Body of pancreas (tissue), 4 donors: ENCODE data around the gene HS6ST2. TPM values are rescaled to one million over a fixed set of nuclear protein-coding genes. Genes with fewer than 3 reads are reported as not detected.

Experiments used
- ATAC-seq: fragments of 150-250 bp; one replicate; pipeline ENCODE4 v1.9.1; 2016
- DNase-seq, 4 donors: peaks; one replicate each; pipeline ENCODE4 v3.0.0-alpha.2; 2019
- H3K27ac ChIP-seq, 4 donors: fragments of 200-600 bp; sonication (generic); 1 replicate in 3 of 4; 2 replicates in 1 of 4; pipeline versions ENCODE4 v1.5.1 to v1.6.1; 2016 to 2019; ENCODE audit warnings: mild to moderate bottlenecking in 1 of 4, mixed read lengths in 1 of 4, moderate library complexity in 1 of 4
- H3K27me3 ChIP-seq, 2 donors: fragments of 200-600 bp; sonication (generic); one replicate each; pipeline ENCODE4 v1.6.0; 2016; ENCODE audit warnings: mild to moderate bottlenecking in 1 of 2
- H3K36me3 ChIP-seq, 2 donors: fragments of 200-600 bp; sonication (generic); replicated peaks in 1 of 2; 2 replicates each; pipeline ENCODE4 v1.5.1; 2016; ENCODE audit warnings: low read depth in 2 of 2; ENCODE audit not compliant: insufficient read depth in 1 of 2
- H3K4me1 ChIP-seq: fragments of 200-600 bp; sonication (generic); one replicate; pipeline ENCODE4 v1.6.0; 2016
- H3K4me3 ChIP-seq, 2 donors: fragments of 200-600 bp; sonication (generic); 1 replicate in 1 of 2; 2 replicates in 1 of 2; pipeline ENCODE4 v1.5.1; 2016 to 2019
- H3K9me3 ChIP-seq, 3 donors: fragments of 200-600 bp; sonication (generic); 1 replicate in 2 of 3; 2 replicates in 1 of 3; pipeline ENCODE4 v1.5.1; 2016
- POLR2A ChIP-seq, 3 donors: fragments of 450-650 bp; IDR thresholded peaks; one replicate each; pipeline ENCODE4 v1.6.1; 2016; ENCODE audit warnings: antibody characterized with exemption in 3 of 3, mild to moderate bottlenecking in 2 of 3
- WGBS, 2 donors: methylation state at CpG; one replicate each; pipeline ENCODE4 v1.1.5; 2017; 5-methylcytosine and 5-hydroxymethylcytosine counted together
- intact Hi-C: fragments of 100-400 bp; cut with DNase I; formaldehyde crosslinking; loops from one replicate; pipeline ENCODE4 v1.15.1; 2023
- total RNA-seq, 2 donors: library from RNA; depleted of rRNA; stranded (reverse); fragments of >200 nt; gene quantifications; one replicate each; pipeline ENCODE4 v1.1.0, GENCODE V29; 2016
- TF ChIP-seq, protein P1 (sequence below), 7 experiments: fragments of 450-650 bp in 4 of 7; fragments of 200-600 bp in 3 of 7; sonication (generic) in 3 of 7; IDR thresholded peaks; one replicate each; pipeline ENCODE4 v1.5.1; 2016 to 2019; ENCODE audit warnings: antibody characterized with exemption in 7 of 7

The HS6ST2 gene
- total RNA-seq, 2 donors from 2014 or later: 2.6 to 5.3 TPM

DNA sequence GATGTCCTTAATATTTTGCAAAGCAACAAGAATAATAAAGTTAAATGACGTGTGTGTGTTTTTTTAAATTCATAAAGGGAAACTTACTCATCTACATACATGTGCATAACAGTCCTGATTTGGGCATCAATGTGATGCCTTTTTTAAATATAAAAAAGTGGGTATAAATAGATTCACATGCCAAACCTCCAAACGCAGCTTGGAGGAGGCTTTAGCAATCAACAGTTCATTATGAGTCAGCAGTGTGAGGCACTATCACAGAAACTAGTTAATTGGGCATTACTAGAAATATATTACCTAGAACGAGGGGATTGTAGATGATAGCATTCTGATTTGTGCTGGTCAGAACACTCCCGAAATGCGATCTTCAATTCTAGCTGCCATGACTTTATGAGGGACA, 115.1 kb downstream of the HS6ST2 start:
- DNase-seq (no peak), ATAC-seq (no peak)
- intact Hi-C loops: no loop called here
- no peaks in the 10 kb centered on the region for H3K4me1 ChIP-seq
- H3K4me3 ChIP-seq: no peak overlapping the region
- H3K36me3 ChIP-seq: no peaks in the 10 kb centered on the region
- no peaks in the 10 kb centered on the region for H3K9me3 ChIP-seq
- H3K27me3 ChIP-seq: no peaks in the 10 kb centered on the region
- H3K27ac ChIP-seq: no peak overlapping the region
- no peak for TF ChIP-seq POLR2A (IDR thresholded peaks at IDR 0.05)
- TF ChIP-seq, protein P1, sequence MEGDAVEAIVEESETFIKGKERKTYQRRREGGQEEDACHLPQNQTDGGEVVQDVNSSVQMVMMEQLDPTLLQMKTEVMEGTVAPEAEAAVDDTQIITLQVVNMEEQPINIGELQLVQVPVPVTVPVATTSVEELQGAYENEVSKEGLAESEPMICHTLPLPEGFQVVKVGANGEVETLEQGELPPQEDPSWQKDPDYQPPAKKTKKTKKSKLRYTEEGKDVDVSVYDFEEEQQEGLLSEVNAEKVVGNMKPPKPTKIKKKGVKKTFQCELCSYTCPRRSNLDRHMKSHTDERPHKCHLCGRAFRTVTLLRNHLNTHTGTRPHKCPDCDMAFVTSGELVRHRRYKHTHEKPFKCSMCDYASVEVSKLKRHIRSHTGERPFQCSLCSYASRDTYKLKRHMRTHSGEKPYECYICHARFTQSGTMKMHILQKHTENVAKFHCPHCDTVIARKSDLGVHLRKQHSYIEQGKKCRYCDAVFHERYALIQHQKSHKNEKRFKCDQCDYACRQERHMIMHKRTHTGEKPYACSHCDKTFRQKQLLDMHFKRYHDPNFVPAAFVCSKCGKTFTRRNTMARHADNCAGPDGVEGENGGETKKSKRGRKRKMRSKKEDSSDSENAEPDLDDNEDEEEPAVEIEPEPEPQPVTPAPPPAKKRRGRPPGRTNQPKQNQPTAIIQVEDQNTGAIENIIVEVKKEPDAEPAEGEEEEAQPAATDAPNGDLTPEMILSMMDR (IDR thresholded peaks at IDR 0.05): no peak
- WGBS, 2 donors: 66 to 79% methylated on average over 5 of the region's 5 CpGs

DNA sequence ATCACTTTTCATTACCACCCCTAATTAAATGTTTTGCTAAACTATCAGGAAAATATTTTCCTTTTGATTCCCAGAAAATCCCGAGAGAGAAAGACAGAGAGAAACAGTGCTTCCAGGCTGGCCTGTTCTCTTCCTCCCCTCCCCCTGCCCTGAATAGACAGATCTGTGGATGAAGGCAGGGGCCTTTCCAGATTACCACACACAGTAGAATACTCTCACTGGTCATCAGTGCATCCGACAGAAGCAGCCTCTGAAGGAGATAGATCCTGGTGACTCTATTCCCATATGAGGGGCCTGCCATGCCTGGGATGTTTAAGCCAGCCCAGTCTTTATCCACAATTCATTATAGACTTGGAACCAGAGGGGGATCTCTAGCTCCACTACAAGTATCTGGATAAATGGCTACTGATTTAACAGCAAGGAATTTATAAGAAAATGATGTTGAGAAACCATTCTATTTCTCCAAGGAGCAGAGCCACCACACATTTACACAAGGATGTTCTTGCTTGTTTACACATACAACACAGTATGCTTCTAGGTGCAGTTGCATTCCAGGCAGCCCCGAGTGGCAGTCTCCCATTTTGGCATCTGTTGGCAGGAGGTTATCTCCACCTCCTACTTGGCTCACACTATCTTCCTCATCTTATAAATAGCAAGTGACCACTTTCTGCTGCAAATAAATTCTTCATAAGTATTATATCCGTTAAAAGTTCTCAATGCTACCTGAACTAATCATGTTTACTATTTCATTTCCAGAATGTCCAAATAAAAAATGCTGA, 115.8 kb downstream of the HS6ST2 start:
- TF ChIP-seq POLR2A (IDR thresholded peaks at IDR 0.05): no peak
- TF ChIP-seq, protein P1 (IDR thresholded peaks at IDR 0.05): no peak
- DNase-seq (no peak), ATAC-seq (no peak)
- Histone ChIP-seq H3K27ac (no peak overlapping the region), H3K27me3 (no peaks in the 10 kb centered on the region), H3K36me3 (no peaks in the 10 kb centered on the region), H3K4me3 (no peak overlapping the region), H3K9me3 (no peaks in the 10 kb centered on the region), H3K4me1 (no peaks in the 10 kb centered on the region)
- intact Hi-C loops: no loop called here
- 47 to 57% methylated on average over 3 to 4 of the region's 4 CpGs for WGBS, 2 donors

DNA sequence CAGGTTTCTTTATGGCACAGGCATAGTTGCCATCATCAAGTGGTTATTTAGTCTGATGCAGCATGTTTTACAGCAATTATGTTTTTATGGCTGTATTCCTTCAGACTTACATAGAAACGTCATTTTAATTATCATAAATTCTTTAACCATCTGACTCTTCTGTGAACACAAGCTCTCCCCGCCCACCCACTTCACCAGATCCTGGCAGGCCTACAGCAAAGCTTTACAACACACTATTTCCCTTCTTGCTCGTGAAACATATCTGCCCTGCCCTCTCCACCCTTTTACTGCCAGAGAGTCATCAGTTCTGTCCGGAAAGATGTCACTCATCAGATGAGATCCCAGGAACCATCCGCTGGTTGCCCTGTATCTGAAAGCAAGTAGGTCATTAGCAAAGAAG, 120.5 kb downstream of the HS6ST2 start:
- Histone ChIP-seq H3K27ac (no peak overlapping the region), H3K4me3 (no peak overlapping the region), H3K9me3 (no peaks in the 10 kb centered on the region), H3K4me1 (no peaks in the 10 kb centered on the region), H3K36me3 (no peaks in the 10 kb centered on the region), H3K27me3 (no peaks in the 10 kb centered on the region)
- no peak for ATAC-seq
- no peak for TF ChIP-seq POLR2A (IDR thresholded peaks at IDR 0.05)
- TF ChIP-seq, protein P1 (IDR thresholded peaks at IDR 0.05): no peak
- intact Hi-C loops: no loop called here
- no peak for DNase-seq
- WGBS, 2 donors: 69 to 72% methylated on average over 5 of the region's 5 CpGs

- ATAC-seq (no peak), DNase-seq (peak; percentile 7 to 33 (median 10))
- TF ChIP-seq POLR2A (IDR thresholded peaks at IDR 0.05): no peak
- Histone ChIP-seq H3K36me3 (no peaks in the 10 kb centered on the region), H3K4me3 (no peak overlapping the region), H3K27me3 (no peaks in the 10 kb centered on the region), H3K27ac (no peak overlapping the region), H3K4me1 (no peaks in the 10 kb centered on the region), H3K9me3 (no peaks in the 10 kb centered on the region)
- intact Hi-C loops: no loop called here
- WGBS, 2 donors: 20 to 26% methylated on average over 1 to 3 of the region's 3 CpGs
These were observed 121.3 kb downstream of the HS6ST2 start for GRCh38 chrX:132837126-132837525.

DNA sequence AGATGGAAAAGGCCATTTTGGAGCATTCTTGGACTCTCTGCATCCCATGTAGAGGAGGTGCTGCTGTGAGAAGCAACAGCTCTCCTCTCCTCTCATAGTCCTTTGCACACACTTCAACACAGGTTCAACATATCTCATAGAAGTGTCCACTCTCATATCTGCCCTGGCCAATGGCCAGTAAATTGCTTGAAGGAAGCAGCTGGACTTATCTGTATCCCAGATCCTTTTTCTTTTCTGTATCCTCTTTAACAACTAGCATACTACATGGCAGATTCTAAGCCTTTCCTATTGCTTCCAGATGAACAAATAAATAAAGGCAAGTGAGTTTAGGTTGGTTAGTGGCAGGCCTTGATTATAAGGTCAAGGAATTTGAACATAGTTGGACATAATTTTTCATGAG, 122.0 kb downstream of the HS6ST2 start:
- H3K4me1 ChIP-seq: no peaks in the 10 kb centered on the region
- ATAC-seq (no peak), DNase-seq (no peak)
- no peaks in the 10 kb centered on the region for H3K27me3 ChIP-seq
- no peak overlapping the region for H3K27ac ChIP-seq
- TF ChIP-seq POLR2A (IDR thresholded peaks at IDR 0.05): no peak
- TF ChIP-seq, protein P1 (IDR thresholded peaks at IDR 0.05): no peak
- no peaks in the 10 kb centered on the region for H3K36me3 ChIP-seq
- no peaks in the 10 kb centered on the region for H3K9me3 ChIP-seq
- intact Hi-C loops: no loop called here
- no peak overlapping the region for H3K4me3 ChIP-seq
